SK-N-SH (cell line): ENCODE measurements around the gene LRRC10B. TPM values are rescaled to one million over a fixed set of nuclear protein-coding genes. Genes with fewer than 3 reads are reported as not detected.

ENCODE experiments used
- CTCF ChIA-PET: fragments of 300-600, 350-600 bp; formaldehyde crosslinking; extraction: SDS; loops from one replicate; lab custom pipeline; 2021; lab: Yijun Ruan, JAX
- POLR2A ChIA-PET: fragments of 350-600 bp; sonication (Branson Sonifier 250); formaldehyde crosslinking; extraction: SDS; loops from one replicate; lab custom pipeline; 2020; ENCODE audit warnings: antibody characterized with exemption, inconsistent platforms; lab: Yijun Ruan, JAX
- DNase-seq: peaks from one replicate; pipeline ENCODE4 v3.0.0; 2012
- H2AFZ ChIP-seq: fragments of 200-600 bp; sonication (generic); 2 replicates; pipeline ENCODE4 v1.8.1; 2016; ENCODE audit warnings: antibody characterized with exemption, mild to moderate bottlenecking, low read depth
- H3F3A ChIP-seq: fragments of 200-600 bp; sonication (generic); replicated peaks from 2 replicates; pipeline ENCODE3; 2016; ENCODE audit warnings: antibody characterized with exemption, mild to moderate bottlenecking; ENCODE audit not compliant: insufficient read depth
- H3K27ac ChIP-seq, 2 experiments: fragments of 200-500 bp in 1 of 2; fragments of 200-600 bp in 1 of 2; sonication (Bioruptor generic) in 1 of 2; sonication (generic), shearing (Covaris generic) in 1 of 2; 2 replicates each; pipeline versions ENCODE4 v1.5.1 to v1.6.1; 2014 to 2016; ENCODE audit warnings: low read depth in 2 of 2, inconsistent platforms in 1 of 2, low read length in 1 of 2, mild to moderate bottlenecking in 1 of 2, mixed read lengths in 1 of 2
- H3K27me3 ChIP-seq: fragments of 200-600 bp; sonication (generic), shearing (Covaris generic); 2 replicates; pipeline ENCODE4 v1.6.1; 2016; ENCODE audit warnings: mixed run types; ENCODE audit not compliant: insufficient read depth
- H3K36me3 ChIP-seq, 2 experiments: fragments of 200-500 bp in 1 of 2; fragments of 200-600 bp in 1 of 2; sonication (Bioruptor generic) in 1 of 2; sonication (generic) in 1 of 2; replicated peaks in 1 of 2; 2 replicates each; pipeline versions ENCODE3 to v1.5.1; 2014 to 2016; ENCODE audit warnings: low read length in 1 of 2, mild to moderate bottlenecking in 1 of 2; ENCODE audit not compliant: insufficient read depth in 2 of 2, control insufficient read depth in 1 of 2
- H3K4me1 ChIP-seq, 2 experiments: fragments of 200-500 bp in 1 of 2; fragments of 200-600 bp in 1 of 2; sonication (Bioruptor generic) in 1 of 2; sonication (generic), shearing (Covaris generic) in 1 of 2; 2 replicates each; pipeline versions ENCODE4 v1.5.1 to v1.6.1; 2014 to 2016; ENCODE audit warnings: low read depth in 1 of 2, low read length in 1 of 2, mixed run types in 1 of 2; ENCODE audit not compliant: insufficient read depth in 2 of 2, control insufficient read depth in 1 of 2
- H3K4me2 ChIP-seq: fragments of 200-600 bp; sonication (generic), shearing (Covaris generic); 2 replicates; pipeline ENCODE4 v1.6.1; 2017; ENCODE audit warnings: mixed run types
- H3K4me3 ChIP-seq, 2 experiments: fragments of 200-500 bp in 1 of 2; fragments of 200-600 bp in 1 of 2; sonication (Bioruptor generic) in 1 of 2; sonication (generic), shearing (Covaris generic) in 1 of 2; 2 replicates each; pipeline versions ENCODE4 v1.5.1 to v1.8.1; 2014 to 2016; ENCODE audit warnings: low read depth in 2 of 2, inconsistent platforms in 1 of 2, low read length in 1 of 2, mild to moderate bottlenecking in 1 of 2, mixed read lengths in 1 of 2, moderate library complexity in 1 of 2
- H3K79me2 ChIP-seq: fragments of 200-600 bp; sonication (generic); 2 replicates; pipeline ENCODE4 v1.8.1; 2017; ENCODE audit warnings: mild to moderate bottlenecking; ENCODE audit not compliant: insufficient read depth
- H3K9ac ChIP-seq: fragments of 200-600 bp; sonication (generic); 2 replicates; pipeline ENCODE4 v1.6.1; 2017; ENCODE audit warnings: mixed run types
- H3K9me2 ChIP-seq: fragments of 200-600 bp; sonication (generic); 2 replicates; pipeline ENCODE4 v1.6.1; 2017; ENCODE audit warnings: mixed run types
- H3K9me3 ChIP-seq: fragments of 200-600 bp; sonication (generic); 2 replicates; pipeline ENCODE4 v1.6.1; 2017; ENCODE audit warnings: mixed run types, mild to moderate bottlenecking, moderate library complexity
- H4K20me1 ChIP-seq: fragments of 200-600 bp; sonication (generic); 2 replicates; pipeline ENCODE4 v1.6.1; 2017; ENCODE audit warnings: mild to moderate bottlenecking, mixed run types; ENCODE audit not compliant: insufficient read depth
- CTCF ChIP-seq: fragments of 200-600 bp; sonication (generic); IDR thresholded peaks from 2 replicates; pipeline ENCODE4 v1.6.1; 2017; ENCODE audit warnings: antibody characterized with exemption, mild to moderate bottlenecking, moderate library complexity
- ELF1 ChIP-seq: IDR thresholded peaks from 2 replicates; pipeline ENCODE4 v1.4.0; 2012
- EZH2phosphoT487 ChIP-seq: fragments of 200-600 bp; sonication (generic); IDR thresholded peaks from 2 replicates; pipeline ENCODE4 v1.6.1; 2017; ENCODE audit warnings: low read depth, mixed run types, mild to moderate bottlenecking, antibody characterized with exemption, moderate library complexity, borderline replicate concordance
- FOSL2 ChIP-seq: IDR thresholded peaks from 2 replicates; pipeline ENCODE4 v1.4.0; 2012; ENCODE audit warnings: low read depth, mild to moderate bottlenecking, moderate library complexity, borderline replicate concordance
- FOXJ3 ChIP-seq: sonication (generic); formaldehyde crosslinking; IDR thresholded peaks from 2 replicates; pipeline ENCODE4 v1.5.1; 2020; ENCODE audit warnings: mild to moderate bottlenecking, missing genetic modification reagents
- FOXM1 ChIP-seq: IDR thresholded peaks from 2 replicates; pipeline ENCODE4 v1.4.0; 2012; ENCODE audit warnings: low read depth, mild to moderate bottlenecking
- GABPA ChIP-seq: IDR thresholded peaks from 2 replicates; pipeline ENCODE4 v1.4.0; 2012; ENCODE audit warnings: low read depth, mild to moderate bottlenecking
- NFIC ChIP-seq: IDR thresholded peaks from 2 replicates; pipeline ENCODE4 v1.4.0; 2012; ENCODE audit warnings: borderline replicate concordance
- NRF1 ChIP-seq: IDR thresholded peaks from 2 replicates; pipeline ENCODE4 v1.6.1; 2012; ENCODE audit warnings: low read depth, mild to moderate bottlenecking, low read length
- POLR2AphosphoS5 ChIP-seq: IDR thresholded peaks from 2 replicates; pipeline ENCODE4 v1.6.1; 2012; ENCODE audit warnings: low read depth, low read length
- RAD21 ChIP-seq: IDR thresholded peaks from 2 replicates; pipeline ENCODE4 v1.6.1; 2012; ENCODE audit warnings: mild to moderate bottlenecking, low read length
- RCOR1 ChIP-seq: fragments of 150-350 bp; IDR thresholded peaks from 2 replicates; pipeline ENCODE4 v1.6.1; 2017; ENCODE audit warnings: antibody characterized with exemption, low read length
- REST ChIP-seq: IDR thresholded peaks from 2 replicates; pipeline ENCODE4 v1.6.1; 2012; ENCODE audit warnings: mild to moderate bottlenecking, low read depth, low read length, moderate library complexity
- RFX5 ChIP-seq: IDR thresholded peaks from 2 replicates; pipeline ENCODE4 v1.6.1; 2012; ENCODE audit warnings: mild to moderate bottlenecking, improper control_type of control experiment, low read length
- TEAD4 ChIP-seq: IDR thresholded peaks from 2 replicates; pipeline ENCODE4 v1.4.0; 2012; ENCODE audit warnings: mild to moderate bottlenecking, borderline replicate concordance; ENCODE audit not compliant: insufficient read depth
- YY1 ChIP-seq: IDR thresholded peaks from 2 replicates; pipeline ENCODE4 v1.4.0; 2012; ENCODE audit warnings: low read depth, mild to moderate bottlenecking
- WGBS: methylation state at CpG from one replicate; pipeline ENCODE4 v1.1.6; 2017; ENCODE audit warnings: low lambda C conversion rate; 5-methylcytosine and 5-hydroxymethylcytosine counted together
- polyA plus RNA-seq, 3 experiments: library from polyadenylated mRNA; depleted of rRNA; stranded (reverse); fragments of >200 nt; gene quantifications; 2 replicates each; pipeline ENCODE4 v1.2.3, GENCODE V29; 2012

Gene LRRC10B
- polyA plus RNA-seq, 1 of the 3 experiments (the other 2 are of a cell fraction), result not detected

- Histone ChIP-seq H3K4me1 (peaks cover 0 to 63% of the 10 kb centered on the region in 2 experiments; a peak in 1 of 4 replicates), H3K9ac (no peak overlapping the region), H3K27me3 (peaks cover 31% of the 10 kb centered on the region), H3K4me2 (no peak overlapping the region), H3K27ac (peak overlapping the region in 1 of 2 experiments; percentile 3; a peak in 1 of 4 replicates), H3F3A (no peaks in the 10 kb centered on the region), H3K9me3 (no peaks in the 10 kb centered on the region), H3K9me2 (no peaks in the 10 kb centered on the region), H2AFZ (no peak overlapping the region), H3K36me3 (no peaks in the 10 kb centered on the region), H3K79me2 (no peaks in the 10 kb centered on the region), H3K4me3 (no peak overlapping the region), H4K20me1 (no peaks in the 10 kb centered on the region)
- peak; percentile 60 for DNase-seq
- 71% methylated on average over 1 of the region's 12 CpGs for WGBS
- no peak for TF ChIP-seq RAD21
- TF ChIP-seq RFX5, result no peak
- TF ChIP-seq FOXJ3 (CRISPR knock-in tag), result no peak
- POLR2A ChIA-PET, result interaction anchor here (1.4 kb wide), 1 partner anchor 10 kb away, joined by 4 read pairs; no protein-coding TSS in a partner anchor
- CTCF ChIA-PET, result interaction anchor here (0.7 to 3.8 kb wide), 8 partner anchors 16 to 106 kb away, joined by 3 to 26 read pairs (median 6); no protein-coding TSS in a partner anchor
These were observed 43.1 kb downstream of the LRRC10B start for GRCh38 chr11:61551634-61552033.

- CTCF ChIA-PET, result interaction anchor here (0.9 to 3.8 kb wide), 11 partner anchors 15 to 106 kb away, joined by 3 to 26 read pairs (median 7); no protein-coding TSS in a partner anchor
- Histone ChIP-seq H2AFZ (no peak overlapping the region), H3K9me2 (no peaks in the 10 kb centered on the region), H3F3A (no peaks in the 10 kb centered on the region), H3K4me3 (no peak overlapping the region), H3K9ac (no peak overlapping the region), H3K27me3 (peaks cover 37% of the 10 kb centered on the region), H3K9me3 (no peaks in the 10 kb centered on the region), H4K20me1 (no peaks in the 10 kb centered on the region), H3K36me3 (no peaks in the 10 kb centered on the region), H3K27ac (peak overlapping the region in 1 of 2 experiments; percentile 67; a peak in 1 of 4 replicates), H3K4me2 (no peak overlapping the region), H3K79me2 (no peaks in the 10 kb centered on the region), H3K4me1 (peaks cover 0 to 68% of the 10 kb centered on the region in 2 experiments; a peak in 1 of 4 replicates)
- TF ChIP-seq POLR2AphosphoS5 (no peak), RFX5 (no peak), CTCF (no peak), RCOR1 (no peak), ELF1 (no peak), NRF1 (no peak), GABPA (no peak), YY1 (no peak), RAD21 (no peak), FOSL2 (no peak), REST (no peak), FOXJ3 (CRISPR knock-in tag) (no peak), NFIC (no peak), EZH2phosphoT487 (no peak), TEAD4 (no peak), FOXM1 (no peak)
- 95% methylated on average over 4 of the region's 13 CpGs for WGBS
- DNase-seq, result no peak
- POLR2A ChIA-PET, result interaction anchor here (1.4 to 2.0 kb wide), 2 partner anchors 10 kb away, joined by 4 to 7 read pairs; no protein-coding TSS in a partner anchor
These were observed 43.6 kb downstream of the LRRC10B start for GRCh38 chr11:61552108-61552635.
